Psoas muscle (tissue), 8 donors: ENCODE results near the gene CEACAM19. TPM values are rescaled to one million over a fixed set of nuclear protein-coding genes. Genes with fewer than 3 reads are reported as not detected.

Source experiments
- ATAC-seq, 4 donors: fragments of 200-7000 bp; cut with Tn5 transposase; one replicate each; pipeline ENCODE4 v1.9.1; 2020; ENCODE audit warnings: moderate library complexity in 3 of 4, mild to moderate bottlenecking in 2 of 4
- DNase-seq, 2 donors: peaks; one replicate each; pipeline ENCODE4 v3.0.0-alpha.2; 2020
- H3K27ac ChIP-seq: fragments of 200-600 bp; one replicate; pipeline ENCODE4 v1.8.0; 2022
- H3K27me3 ChIP-seq, 3 donors: fragments of 200-600 bp in 1 of 3; one replicate each; pipeline versions ENCODE4 v1.6.1 to v1.8.0; 2013 to 2022; ENCODE audit warnings: low read length in 2 of 3, mild to moderate bottlenecking in 2 of 3, moderate library complexity in 1 of 3; ENCODE audit not compliant: insufficient read depth in 3 of 3
- H3K36me3 ChIP-seq, 2 donors: fragments of 200-600 bp in 1 of 2; one replicate each; pipeline versions ENCODE4 v1.6.1 to v1.8.0; 2013 to 2022; ENCODE audit warnings: low read depth in 1 of 2, mild to moderate bottlenecking in 1 of 2, moderate library complexity in 1 of 2; ENCODE audit not compliant: insufficient read depth in 1 of 2
- H3K4me1 ChIP-seq: fragments of 200-600 bp; one replicate; pipeline ENCODE4 v1.8.0; 2022
- H3K4me3 ChIP-seq: fragments of 200-600 bp; one replicate; pipeline ENCODE4 v1.8.0; 2022; ENCODE audit warnings: mild to moderate bottlenecking
- H3K9me3 ChIP-seq: fragments of 200-600 bp; one replicate; pipeline ENCODE4 v1.8.0; 2022
- WGBS, 3 donors: extraction: QIAGEN DNeasy Blood & Tissue Kit; methylation state at CpG; one replicate each; pipeline versions ENCODE4 v1.1.6 to v1.1.7; 2013; 5-methylcytosine and 5-hydroxymethylcytosine counted together
- intact Hi-C, 2 donors: fragments of 100-400 bp; cut with DNase I; formaldehyde crosslinking; loops; one replicate each; pipeline versions ENCODE4 v1.11.0 to v1.14.2; 2022
- polyA plus RNA-seq, 3 donors: library from polyadenylated mRNA; stranded (reverse); fragments of 200-250 nt; gene quantifications; one replicate each; pipeline ENCODE4 v1.2.3, GENCODE V29; 2013
- total RNA-seq, 4 donors: library from RNA; stranded (reverse); fragmentation: NEBNext Ultra II Directional in 2 of 4; extraction: Animal tissue kit (Norgen Biotek cat#: 25700) in 2 of 4; gene quantifications; one replicate each; pipeline versions ENCODE4 v1.2.1 to v1.2.4, GENCODE V29; 2021 to 2023
- TF ChIP-seq, protein P1 (sequence below): fragments of 200-600 bp; IDR thresholded peaks from one replicate; pipeline ENCODE4 v1.8.0; 2022; ENCODE audit warnings: antibody characterized with exemption
- donor health status: healthy with polysubstance abuse.
- donor health status: DM: no; HTN: no; CAD: no; lungs with moderate emphysema.
- donor health status: Bipolar disorder and iron deficiency.
- donor health status: healthy.
- donor health status: DM: yes; HTN: yes; CAD: no.
- donor health status: DM: no; HTN: no; CAD: no.
- donor health status: DM: no; HTN: no; CAD: no.
- donor health status: DM: yes; HTN: yes; CAD: no.

Gene CEACAM19
- total and polyA plus RNA-seq, 7 donors: 3.7 to 14.7 (median 8.6) TPM

DNA sequence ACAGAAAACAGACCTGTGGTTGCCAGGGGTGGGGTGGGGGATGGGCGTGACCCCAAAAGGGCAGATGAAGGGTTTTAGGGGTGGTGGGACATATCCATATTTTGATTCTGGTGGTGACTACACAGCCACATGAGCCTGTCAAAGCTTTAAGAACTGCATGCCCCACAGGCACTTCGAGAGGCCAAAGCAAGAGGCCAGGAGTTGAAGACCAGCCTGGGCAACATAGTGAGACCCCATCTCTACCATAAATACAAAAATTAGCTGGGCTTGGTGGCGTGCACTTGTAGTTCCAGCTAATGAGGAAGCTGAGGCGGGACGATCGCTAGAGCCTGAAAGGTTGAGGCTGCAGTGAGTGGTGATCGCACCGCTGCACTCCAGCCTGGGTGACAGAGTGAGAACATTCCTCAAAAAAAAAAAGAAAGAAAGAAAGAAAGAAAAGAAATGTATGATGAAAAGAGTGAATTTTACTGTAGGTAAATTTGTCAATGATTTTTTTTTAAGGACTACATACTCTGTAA is 58.3 kb downstream of the CEACAM19 start:
- H3K4me1 ChIP-seq: no peaks in the 10 kb centered on the region
- 95 to 96% (median 95%) methylated on average over 8 of the region's 8 CpGs for WGBS, 3 donors
- ATAC-seq (no peak), DNase-seq (no peak)
- no peak overlapping the region for H3K4me3 ChIP-seq
- H3K9me3 ChIP-seq: no peaks in the 10 kb centered on the region
- intact Hi-C loops: loop anchor here in 1 of 2 donors (10.0 kb wide), 1 partner anchor 115 kb away; the partner anchor contains the start of gene NECTIN2
- TF ChIP-seq, protein P1, sequence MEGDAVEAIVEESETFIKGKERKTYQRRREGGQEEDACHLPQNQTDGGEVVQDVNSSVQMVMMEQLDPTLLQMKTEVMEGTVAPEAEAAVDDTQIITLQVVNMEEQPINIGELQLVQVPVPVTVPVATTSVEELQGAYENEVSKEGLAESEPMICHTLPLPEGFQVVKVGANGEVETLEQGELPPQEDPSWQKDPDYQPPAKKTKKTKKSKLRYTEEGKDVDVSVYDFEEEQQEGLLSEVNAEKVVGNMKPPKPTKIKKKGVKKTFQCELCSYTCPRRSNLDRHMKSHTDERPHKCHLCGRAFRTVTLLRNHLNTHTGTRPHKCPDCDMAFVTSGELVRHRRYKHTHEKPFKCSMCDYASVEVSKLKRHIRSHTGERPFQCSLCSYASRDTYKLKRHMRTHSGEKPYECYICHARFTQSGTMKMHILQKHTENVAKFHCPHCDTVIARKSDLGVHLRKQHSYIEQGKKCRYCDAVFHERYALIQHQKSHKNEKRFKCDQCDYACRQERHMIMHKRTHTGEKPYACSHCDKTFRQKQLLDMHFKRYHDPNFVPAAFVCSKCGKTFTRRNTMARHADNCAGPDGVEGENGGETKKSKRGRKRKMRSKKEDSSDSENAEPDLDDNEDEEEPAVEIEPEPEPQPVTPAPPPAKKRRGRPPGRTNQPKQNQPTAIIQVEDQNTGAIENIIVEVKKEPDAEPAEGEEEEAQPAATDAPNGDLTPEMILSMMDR: no peak
- H3K27ac ChIP-seq: no peak overlapping the region
- no peaks in the 10 kb centered on the region for H3K36me3 ChIP-seq
- H3K27me3 ChIP-seq: no peaks in the 10 kb centered on the region

DNA sequence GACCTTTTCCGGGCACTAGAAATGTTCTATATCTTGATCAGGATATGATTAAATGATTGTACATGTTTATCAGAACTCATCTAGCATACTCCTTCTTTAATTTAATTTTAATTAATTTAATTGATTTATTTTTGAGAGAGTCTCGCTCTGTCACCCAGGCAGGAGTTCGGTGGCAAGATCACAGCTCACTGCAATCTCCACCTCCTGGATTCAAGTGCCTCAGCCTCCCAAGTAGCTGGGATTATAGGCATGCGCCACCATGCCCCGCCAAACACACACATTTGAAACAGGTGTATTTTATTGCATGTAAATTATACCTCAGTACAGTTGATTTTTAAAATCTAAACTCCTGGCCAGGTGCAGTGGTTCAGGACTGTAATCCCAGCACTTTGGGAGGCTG is 59.8 kb downstream of the CEACAM19 start:
- no peak overlapping the region for H3K4me3 ChIP-seq
- 91 to 97% (median 93%) methylated on average over 5 of the region's 5 CpGs for WGBS, 3 donors
- no peaks in the 10 kb centered on the region for H3K9me3 ChIP-seq
- intact Hi-C loops: no loop called here
- no peak overlapping the region for H3K27ac ChIP-seq
- no peaks in the 10 kb centered on the region for H3K4me1 ChIP-seq
- H3K27me3 ChIP-seq: no peaks in the 10 kb centered on the region
- no peaks in the 10 kb centered on the region for H3K36me3 ChIP-seq
- no peak for ATAC-seq
- DNase-seq: no peak
- TF ChIP-seq, protein P1: no peak

DNA sequence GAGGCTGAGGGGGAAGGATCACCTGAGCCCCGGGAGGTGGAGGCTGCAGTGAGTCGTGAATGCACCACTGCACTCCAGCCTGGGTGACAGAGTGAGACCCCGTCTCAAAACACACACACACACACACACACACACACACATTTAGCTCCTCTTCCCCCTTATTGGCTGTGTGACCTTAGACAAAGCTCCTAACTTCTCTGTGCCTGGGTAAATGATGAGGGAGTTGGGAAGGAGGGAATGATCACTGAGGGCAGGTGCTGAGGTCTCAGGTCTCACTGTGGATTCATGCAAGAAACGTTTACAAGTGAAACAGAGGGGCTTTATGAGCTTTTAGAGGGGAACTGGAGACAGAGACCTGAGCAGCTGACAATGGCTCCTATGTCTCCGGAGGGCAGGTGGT is 60.3 kb downstream of the CEACAM19 start:
- no peaks in the 10 kb centered on the region for H3K9me3 ChIP-seq
- no peak for ATAC-seq
- DNase-seq: no peak
- H3K36me3 ChIP-seq: no peaks in the 10 kb centered on the region
- TF ChIP-seq, protein P1: no peak
- intact Hi-C loops: no loop called here
- H3K4me3 ChIP-seq: no peak overlapping the region
- WGBS, 3 donors: 75 to 81% (median 78%) methylated on average over 5 of the region's 5 CpGs
- H3K27me3 ChIP-seq: no peaks in the 10 kb centered on the region
- no peaks in the 10 kb centered on the region for H3K4me1 ChIP-seq
- H3K27ac ChIP-seq: no peak overlapping the region

DNA sequence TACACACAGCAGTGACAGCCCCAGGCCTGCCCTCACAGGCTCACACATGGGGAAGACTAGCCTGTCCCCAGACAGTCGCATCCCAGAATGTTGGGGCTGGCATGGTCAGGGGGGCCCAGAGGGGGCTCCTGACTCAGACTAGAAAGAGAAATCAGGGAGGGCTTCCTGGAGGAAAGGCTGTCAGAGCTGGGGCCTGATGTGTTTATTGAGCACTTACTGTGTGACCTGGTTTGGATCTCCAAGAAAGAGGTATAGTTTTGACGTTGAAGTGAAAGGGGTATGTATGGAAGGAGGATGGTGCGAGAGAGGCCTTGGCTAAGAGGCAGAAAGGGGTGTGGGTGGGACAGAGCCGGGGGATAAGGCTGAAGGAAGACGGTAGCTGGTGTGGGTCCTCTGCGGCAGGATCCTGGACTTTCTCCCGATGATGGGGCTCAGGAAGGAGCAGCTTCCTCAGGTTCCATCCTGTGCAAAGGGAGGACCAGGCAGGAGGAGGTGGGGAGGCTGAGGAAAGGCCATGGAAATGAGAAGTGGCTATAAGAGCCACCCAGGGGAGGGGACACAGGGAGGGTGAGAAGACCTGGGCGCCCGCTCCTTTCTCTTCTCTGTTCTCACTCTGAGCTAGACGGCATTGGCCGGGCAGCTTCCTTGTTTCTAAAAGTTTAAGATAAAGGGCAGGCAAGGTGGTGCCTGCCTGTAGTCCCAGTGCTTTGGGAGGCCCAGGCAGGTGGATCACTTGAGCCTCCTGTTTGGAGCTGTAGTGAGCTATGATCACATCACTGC is 61.1 kb downstream of the CEACAM19 start:
- Histone ChIP-seq H3K9me3 (no peaks in the 10 kb centered on the region), H3K27ac (no peak overlapping the region), H3K27me3 (no peaks in the 10 kb centered on the region), H3K4me1 (no peaks in the 10 kb centered on the region), H3K36me3 (no peaks in the 10 kb centered on the region), H3K4me3 (no peak overlapping the region)
- no peak for DNase-seq
- TF ChIP-seq, protein P1: no peak
- 78 to 88% (median 84%) methylated on average over 11 of the region's 11 CpGs for WGBS, 3 donors
- no peak for ATAC-seq
- intact Hi-C loops: no loop called here

Other genes with a start within 250 kb of the CEACAM19 start
- gene ZNF229, start 223.0 kb upstream of the CEACAM19 start, total RNA-seq: 1 to 10 TPM; 1.6 to 2.9 (median 2.1) TPM
- 1 to 10 TPM in 2 of 3 donors, under 1 TPM in 1; 0.58 to 6.3 (median 1.3) TPM for gene ZNF229, start 223.0 kb upstream of the CEACAM19 start, polyA plus RNA-seq
- 1 to 10 TPM; 1.9 to 3.8 (median 2.7) TPM for gene ZNF180, start 171.0 kb upstream of the CEACAM19 start, total RNA-seq
- gene ZNF180, start 171.0 kb upstream of the CEACAM19 start, polyA plus RNA-seq: 1 to 10 TPM; 2.1 to 3.5 (median 2.4) TPM
- gene CEACAM20, start 141.8 kb upstream of the CEACAM19 start, total RNA-seq: not detected
- gene CEACAM20, start 141.8 kb upstream of the CEACAM19 start, polyA plus RNA-seq: under 1 TPM in 1 of 3 donors, not detected in 2; 0.03 TPM
- under 1 TPM in 1 of 4 donors, not detected in 3; 0.30 TPM for gene IGSF23, start 57.9 kb upstream of the CEACAM19 start, total RNA-seq
- under 1 TPM in 1 of 3 donors, not detected in 2; 0.23 TPM for gene IGSF23, start 57.9 kb upstream of the CEACAM19 start, polyA plus RNA-seq
- 100 to 1,000 TPM in 1 of 4 donors, 10 to 100 TPM in 3; 25.0 to 117 (median 41.8) TPM for gene PVR, start 27.6 kb upstream of the CEACAM19 start, total RNA-seq
- gene PVR, start 27.6 kb upstream of the CEACAM19 start, polyA plus RNA-seq: 10 to 100 TPM; 21.0 to 90.8 (median 44.4) TPM
- not detected for gene CEACAM16, start 27.7 kb downstream of the CEACAM19 start, total RNA-seq
- gene CEACAM16, start 27.7 kb downstream of the CEACAM19 start, polyA plus RNA-seq: under 1 TPM in 2 of 3 donors, not detected in 1; 0.03 to 0.08 TPM
- 10 to 100 TPM; 13.3 to 36.4 (median 25.3) TPM for gene BCL3, start 77.2 kb downstream of the CEACAM19 start, total RNA-seq
- gene BCL3, start 77.2 kb downstream of the CEACAM19 start, polyA plus RNA-seq: 10 to 100 TPM in 1 of 3 donors, 1 to 10 TPM in 2; 5.7 to 13.2 (median 7.8) TPM
- gene CBLC, start 106.4 kb downstream of the CEACAM19 start, total RNA-seq: under 1 TPM in 1 of 4 donors, not detected in 3; 0.34 TPM
- gene CBLC, start 106.4 kb downstream of the CEACAM19 start, polyA plus RNA-seq: under 1 TPM in 1 of 3 donors, not detected in 2; 0.08 TPM
- gene BCAM, start 137.6 kb downstream of the CEACAM19 start, total RNA-seq: 10 to 100 TPM; 20.0 to 44.9 (median 25.0) TPM
- gene BCAM, start 137.6 kb downstream of the CEACAM19 start, polyA plus RNA-seq: 10 to 100 TPM; 12.5 to 15.8 (median 15.7) TPM
- 10 to 100 TPM; 17.5 to 32.9 (median 24.1) TPM for gene NECTIN2, start 174.8 kb downstream of the CEACAM19 start, total RNA-seq
- gene NECTIN2, start 174.8 kb downstream of the CEACAM19 start, polyA plus RNA-seq: 10 to 100 TPM in 2 of 3 donors, 1 to 10 TPM in 1; 9.0 to 18.1 (median 11.2) TPM
- gene TOMM40, start 219.8 kb downstream of the CEACAM19 start, total RNA-seq: 100 to 1,000 TPM in 1 of 4 donors, 10 to 100 TPM in 3; 42.3 to 111 (median 71.4) TPM
- 100 to 1,000 TPM in 1 of 3 donors, 10 to 100 TPM in 2; 67.6 to 330 (median 69.7) TPM for gene TOMM40, start 219.8 kb downstream of the CEACAM19 start, polyA plus RNA-seq
- gene APOE, start 234.3 kb downstream of the CEACAM19 start, total RNA-seq: 10 to 100 TPM in 3 of 4 donors, 1 to 10 TPM in 1; 7.1 to 19.0 (median 11.9) TPM
- 10 to 100 TPM in 1 of 3 donors, 1 to 10 TPM in 2; 4.9 to 17.8 (median 6.8) TPM for gene APOE, start 234.3 kb downstream of the CEACAM19 start, polyA plus RNA-seq
- gene APOC1, start 243.1 kb downstream of the CEACAM19 start, total RNA-seq: 10 to 100 TPM in 1 of 4 donors, 1 to 10 TPM in 3; 5.7 to 16.8 (median 8.3) TPM
- gene APOC1, start 243.1 kb downstream of the CEACAM19 start, polyA plus RNA-seq: 10 to 100 TPM in 1 of 3 donors, 1 to 10 TPM in 2; 1.6 to 14.4 (median 4.7) TPM